ENCODE data around the gene UROC1. TPM values are rescaled to one million over a fixed set of nuclear protein-coding genes. Genes with fewer than 3 reads are reported as not detected.

UROC1 gene
- total RNA-seq, 1 experiment from 2014 or later, result not detected

- H3K4me3 Mint-ChIP-seq, result no peak overlapping the region
- H4K20me1 ChIP-seq (ENCODE audit: control insufficient read depth, insufficient read depth, insufficient read length), result no peaks in the 10 kb centered on the region
- H3K27me3 Mint-ChIP-seq (ENCODE audit: low read depth), result peaks cover 2% of the 10 kb centered on the region; the same call in 1 of the 2 replicates
- no peak overlapping the region for H2AFZ ChIP-seq (ENCODE audit: low read length)
- no peak overlapping the region for H3K4me2 ChIP-seq (ENCODE audit: insufficient read depth, insufficient read length, low read length)
- no peak overlapping the region; a peak in 1 of 7 replicates for H3K27ac Mint-ChIP-seq
- H2BK5ac ChIP-seq (ENCODE audit: insufficient read length, low read length), result no peak overlapping the region
- no peaks in the 10 kb centered on the region for H3K9me3 ChIP-seq (ENCODE audit: control insufficient read depth, low read depth, low read length)
- no peaks in the 10 kb centered on the region for H3K79me1 ChIP-seq (ENCODE audit: insufficient read depth, low read depth, low read length, poor library complexity, severe bottlenecking)
- H2BK15ac ChIP-seq (ENCODE audit: low read depth, low read length), result no peak overlapping the region
- H4K8ac ChIP-seq (replicated peaks; ENCODE audit: insufficient read length, low read depth, low read length), result no peak overlapping the region
- no peak overlapping the region for H3K27ac ChIP-seq (ENCODE audit: insufficient read length, low read depth, low read length)
- no peak overlapping the region for H3K23ac ChIP-seq (ENCODE audit: insufficient read length, low read depth, low read length)
- no peaks in the 10 kb centered on the region for H3K79me2 ChIP-seq (ENCODE audit: insufficient read depth, low read length)
- WGBS (ENCODE audit: extremely low coverage, insufficient read length, low lambda C conversion rate), result no CpG with 5 or more reads among the region's 10 CpGs
- peaks cover 3% of the 10 kb centered on the region; the same call in 1 of the 2 replicates for H3K4me1 ChIP-seq (ENCODE audit: insufficient read depth, low read length)
- no peak for DNase-seq
- H2BK120ac ChIP-seq (ENCODE audit: low read depth, low read length, poor library complexity, severe bottlenecking), result no peak overlapping the region
- H3K18ac ChIP-seq (ENCODE audit: insufficient read length, low read depth, low read length), result no peak overlapping the region
- no peak overlapping the region for H3T11ph ChIP-seq (ENCODE audit: low read length)
- H4K91ac ChIP-seq (ENCODE audit: insufficient read length, low read depth, low read length), result no peak overlapping the region
- H3K9me3 Mint-ChIP-seq, result no peaks in the 10 kb centered on the region
- no peaks in the 10 kb centered on the region for H3K36me3 Mint-ChIP-seq (ENCODE audit: insufficient read depth in 1 of 3, low read depth in 3 of 3)
- H3K4me1 Mint-ChIP-seq, result peaks cover 14 to 20% of the 10 kb centered on the region in 2 experiments
- H3K14ac ChIP-seq (ENCODE audit: insufficient read depth, low read length), result no peak overlapping the region
- no peaks in the 10 kb centered on the region for H3K23me2 ChIP-seq (ENCODE audit: insufficient read length, low read depth, low read length, poor library complexity, severe bottlenecking)
- H2BK12ac ChIP-seq (ENCODE audit: insufficient read length, low read depth, low read length), result no peak overlapping the region
- H2AK5ac ChIP-seq (ENCODE audit: insufficient read length, low read length), result no peak overlapping the region
- no peak overlapping the region for H3K9ac ChIP-seq (ENCODE audit: extremely low read depth, insufficient read length, low read length)
- no peak overlapping the region for H3K56ac ChIP-seq (ENCODE audit: insufficient read length, low read depth, low read length)
- no peak overlapping the region for H4K5ac ChIP-seq (ENCODE audit: insufficient read length, low read depth, low read length)
- H2BK20ac ChIP-seq (ENCODE audit: low read depth, low read length, poor library complexity, severe bottlenecking), result no peak overlapping the region
- H3K4ac ChIP-seq (ENCODE audit: low read depth, low read length), result no peak overlapping the region
- no peaks in the 10 kb centered on the region for H3K27me3 ChIP-seq (ENCODE audit: insufficient read depth, low read length)
- no peak for TF ChIP-seq CTCF (conservative IDR thresholded peaks at IDR 0.05)
These were observed 13.9 kb downstream of the UROC1 start for GRCh38 chr3:126503701-126504100.
